ENCODE data around the gene COL6A1. TPM values are rescaled to one million over a fixed set of nuclear protein-coding genes. Genes with fewer than 3 reads are reported as not detected.

The COL6A1 gene
- total RNA-seq, 1 experiment from 2014 or later: 193 TPM

DNA sequence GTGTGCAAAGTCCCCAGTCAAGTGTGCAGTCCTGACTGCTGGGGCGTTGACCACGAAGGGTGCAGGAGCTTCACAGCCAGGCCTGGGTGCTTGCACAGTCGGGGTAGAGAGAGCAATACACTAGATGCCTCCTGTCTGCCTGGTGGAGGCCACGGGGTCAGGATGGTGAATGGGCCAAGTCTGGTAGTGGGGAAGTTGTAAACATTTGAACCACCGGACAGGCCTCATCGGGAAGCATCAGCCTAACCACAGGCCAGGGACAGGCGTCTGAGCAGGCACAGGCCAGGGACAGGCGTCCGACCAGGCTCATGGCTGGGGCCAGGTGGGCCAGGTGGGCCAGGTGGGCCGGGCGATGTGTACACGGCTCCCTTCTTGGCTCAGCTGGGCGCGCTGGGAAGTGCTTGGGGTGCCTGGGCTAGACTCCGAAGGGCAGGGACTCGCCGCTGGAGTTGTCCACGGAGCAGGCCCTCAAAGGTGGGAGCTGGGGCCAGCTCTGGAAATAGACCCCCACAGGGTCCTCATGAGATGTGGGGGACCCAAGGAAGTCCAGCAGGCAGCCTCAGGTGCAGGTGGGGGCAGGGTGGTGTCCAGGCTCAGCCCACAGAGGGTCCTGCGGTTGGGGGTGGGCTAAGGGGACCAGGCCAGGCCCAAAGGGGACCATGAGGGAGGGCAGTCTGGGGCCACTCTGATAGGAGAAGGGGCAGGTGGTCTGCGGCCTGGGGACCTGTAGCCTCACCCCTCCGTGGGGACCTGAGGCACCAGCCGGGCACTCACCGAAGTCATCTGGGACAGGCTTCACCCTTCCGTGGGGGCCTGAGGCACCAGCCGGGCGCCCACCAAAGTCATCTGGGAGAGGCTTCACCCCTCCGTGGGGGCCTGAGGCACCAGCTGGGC lies 15.0 kb downstream of the COL6A1 start:
- no peak overlapping the region for H4K8ac ChIP-seq (replicated peaks; ENCODE audit: insufficient read length, low read depth, low read length)
- no peaks in the 10 kb centered on the region for H3K4me1 Mint-ChIP-seq
- H3K4me1 ChIP-seq (ENCODE audit: insufficient read depth, low read length): no peaks in the 10 kb centered on the region
- no peak overlapping the region for H4K91ac ChIP-seq (ENCODE audit: insufficient read length, low read depth, low read length)
- no peaks in the 10 kb centered on the region for H3K23me2 ChIP-seq (ENCODE audit: insufficient read length, low read depth, low read length, poor library complexity, severe bottlenecking)
- peak overlapping the region in 2 of 3 experiments; percentile 64 to 88; a peak in 3 of 7 replicates for H3K27ac Mint-ChIP-seq
- no peak overlapping the region for H3K23ac ChIP-seq (ENCODE audit: insufficient read length, low read depth, low read length)
- no peak overlapping the region for H3K27ac ChIP-seq (ENCODE audit: insufficient read length, low read depth, low read length)
- no peak overlapping the region for H3K9ac ChIP-seq (ENCODE audit: extremely low read depth, insufficient read length, low read length)
- no peak overlapping the region for H2BK12ac ChIP-seq (ENCODE audit: insufficient read length, low read depth, low read length)
- no peak overlapping the region for H3K4me3 Mint-ChIP-seq
- no peaks in the 10 kb centered on the region for H3K27me3 Mint-ChIP-seq (ENCODE audit: low read depth)
- H2BK5ac ChIP-seq (ENCODE audit: insufficient read length, low read length): no peak overlapping the region
- H3K9me3 ChIP-seq (ENCODE audit: control insufficient read depth, low read depth, low read length): no peaks in the 10 kb centered on the region
- H2AK5ac ChIP-seq (ENCODE audit: insufficient read length, low read length): no peak overlapping the region
- H3K4ac ChIP-seq (ENCODE audit: low read depth, low read length): no peak overlapping the region
- no peak overlapping the region for H3T11ph ChIP-seq (ENCODE audit: low read length)
- no peaks in the 10 kb centered on the region for H3K79me2 ChIP-seq (ENCODE audit: insufficient read depth, low read length)
- TF ChIP-seq, protein P1, sequence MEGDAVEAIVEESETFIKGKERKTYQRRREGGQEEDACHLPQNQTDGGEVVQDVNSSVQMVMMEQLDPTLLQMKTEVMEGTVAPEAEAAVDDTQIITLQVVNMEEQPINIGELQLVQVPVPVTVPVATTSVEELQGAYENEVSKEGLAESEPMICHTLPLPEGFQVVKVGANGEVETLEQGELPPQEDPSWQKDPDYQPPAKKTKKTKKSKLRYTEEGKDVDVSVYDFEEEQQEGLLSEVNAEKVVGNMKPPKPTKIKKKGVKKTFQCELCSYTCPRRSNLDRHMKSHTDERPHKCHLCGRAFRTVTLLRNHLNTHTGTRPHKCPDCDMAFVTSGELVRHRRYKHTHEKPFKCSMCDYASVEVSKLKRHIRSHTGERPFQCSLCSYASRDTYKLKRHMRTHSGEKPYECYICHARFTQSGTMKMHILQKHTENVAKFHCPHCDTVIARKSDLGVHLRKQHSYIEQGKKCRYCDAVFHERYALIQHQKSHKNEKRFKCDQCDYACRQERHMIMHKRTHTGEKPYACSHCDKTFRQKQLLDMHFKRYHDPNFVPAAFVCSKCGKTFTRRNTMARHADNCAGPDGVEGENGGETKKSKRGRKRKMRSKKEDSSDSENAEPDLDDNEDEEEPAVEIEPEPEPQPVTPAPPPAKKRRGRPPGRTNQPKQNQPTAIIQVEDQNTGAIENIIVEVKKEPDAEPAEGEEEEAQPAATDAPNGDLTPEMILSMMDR (conservative IDR thresholded peaks at IDR 0.05): no peak
- H3K18ac ChIP-seq (ENCODE audit: insufficient read length, low read depth, low read length): no peak overlapping the region
- no CpG with 5 or more reads among the region's 27 CpGs for WGBS (ENCODE audit: extremely low coverage, insufficient read length, low lambda C conversion rate)
- H3K79me1 ChIP-seq (ENCODE audit: insufficient read depth, low read depth, low read length, poor library complexity, severe bottlenecking): no peaks in the 10 kb centered on the region
- DNase-seq: no peak
- no peak overlapping the region for H2AFZ ChIP-seq (ENCODE audit: low read length)
- H2BK20ac ChIP-seq (ENCODE audit: low read depth, low read length, poor library complexity, severe bottlenecking): no peak overlapping the region
- no peaks in the 10 kb centered on the region for H3K27me3 ChIP-seq (ENCODE audit: insufficient read depth, low read length)
- no peak overlapping the region for H3K14ac ChIP-seq (ENCODE audit: insufficient read depth, low read length)
- no peak overlapping the region for H4K5ac ChIP-seq (ENCODE audit: insufficient read length, low read depth, low read length)
- H3K36me3 Mint-ChIP-seq (ENCODE audit: insufficient read depth in 1 of 3, low read depth in 3 of 3): peaks cover 11 to 33% (median 12%) of the 10 kb centered on the region in 3 experiments; a peak in 6 of 7 replicates
- H2BK120ac ChIP-seq (ENCODE audit: low read depth, low read length, poor library complexity, severe bottlenecking): no peak overlapping the region
- no peaks in the 10 kb centered on the region for H3K9me3 Mint-ChIP-seq
- H3K56ac ChIP-seq (ENCODE audit: insufficient read length, low read depth, low read length): no peak overlapping the region
- H3K4me2 ChIP-seq (ENCODE audit: insufficient read depth, insufficient read length, low read length): no peak overlapping the region
- no peaks in the 10 kb centered on the region for H4K20me1 ChIP-seq (ENCODE audit: control insufficient read depth, insufficient read depth, insufficient read length)
- no peak overlapping the region for H2BK15ac ChIP-seq (ENCODE audit: low read depth, low read length)
